SK-N-SH (cell line): ENCODE results near the gene SLC17A3. TPM values are rescaled to one million over a fixed set of nuclear protein-coding genes. Genes with fewer than 3 reads are reported as not detected.

ENCODE experiments used
- CTCF ChIA-PET: fragments of 300-600, 350-600 bp; formaldehyde crosslinking; extraction: SDS; loops from one replicate; lab custom pipeline; 2021; lab: Yijun Ruan, JAX
- POLR2A ChIA-PET: fragments of 350-600 bp; sonication (Branson Sonifier 250); formaldehyde crosslinking; extraction: SDS; loops from one replicate; lab custom pipeline; 2020; ENCODE audit warnings: antibody characterized with exemption, inconsistent platforms; lab: Yijun Ruan, JAX
- DNase-seq: peaks from one replicate; pipeline ENCODE4 v3.0.0; 2012
- H2AFZ ChIP-seq: fragments of 200-600 bp; sonication (generic); 2 replicates; pipeline ENCODE4 v1.8.1; 2016; ENCODE audit warnings: antibody characterized with exemption, mild to moderate bottlenecking, low read depth
- H3F3A ChIP-seq: fragments of 200-600 bp; sonication (generic); replicated peaks from 2 replicates; pipeline ENCODE3; 2016; ENCODE audit warnings: antibody characterized with exemption, mild to moderate bottlenecking; ENCODE audit not compliant: insufficient read depth
- H3K27ac ChIP-seq, 2 experiments: fragments of 200-500 bp in 1 of 2; fragments of 200-600 bp in 1 of 2; sonication (Bioruptor generic) in 1 of 2; sonication (generic), shearing (Covaris generic) in 1 of 2; 2 replicates each; pipeline versions ENCODE4 v1.5.1 to v1.6.1; 2014 to 2016; ENCODE audit warnings: low read depth in 2 of 2, inconsistent platforms in 1 of 2, low read length in 1 of 2, mild to moderate bottlenecking in 1 of 2, mixed read lengths in 1 of 2
- H3K27me3 ChIP-seq: fragments of 200-600 bp; sonication (generic), shearing (Covaris generic); 2 replicates; pipeline ENCODE4 v1.6.1; 2016; ENCODE audit warnings: mixed run types; ENCODE audit not compliant: insufficient read depth
- H3K36me3 ChIP-seq, 2 experiments: fragments of 200-500 bp in 1 of 2; fragments of 200-600 bp in 1 of 2; sonication (Bioruptor generic) in 1 of 2; sonication (generic) in 1 of 2; replicated peaks in 1 of 2; 2 replicates each; pipeline versions ENCODE3 to v1.5.1; 2014 to 2016; ENCODE audit warnings: low read length in 1 of 2, mild to moderate bottlenecking in 1 of 2; ENCODE audit not compliant: insufficient read depth in 2 of 2, control insufficient read depth in 1 of 2
- H3K4me1 ChIP-seq, 2 experiments: fragments of 200-500 bp in 1 of 2; fragments of 200-600 bp in 1 of 2; sonication (Bioruptor generic) in 1 of 2; sonication (generic), shearing (Covaris generic) in 1 of 2; 2 replicates each; pipeline versions ENCODE4 v1.5.1 to v1.6.1; 2014 to 2016; ENCODE audit warnings: low read depth in 1 of 2, low read length in 1 of 2, mixed run types in 1 of 2; ENCODE audit not compliant: insufficient read depth in 2 of 2, control insufficient read depth in 1 of 2
- H3K4me2 ChIP-seq: fragments of 200-600 bp; sonication (generic), shearing (Covaris generic); 2 replicates; pipeline ENCODE4 v1.6.1; 2017; ENCODE audit warnings: mixed run types
- H3K4me3 ChIP-seq, 2 experiments: fragments of 200-500 bp in 1 of 2; fragments of 200-600 bp in 1 of 2; sonication (Bioruptor generic) in 1 of 2; sonication (generic), shearing (Covaris generic) in 1 of 2; 2 replicates each; pipeline versions ENCODE4 v1.5.1 to v1.8.1; 2014 to 2016; ENCODE audit warnings: low read depth in 2 of 2, inconsistent platforms in 1 of 2, low read length in 1 of 2, mild to moderate bottlenecking in 1 of 2, mixed read lengths in 1 of 2, moderate library complexity in 1 of 2
- H3K79me2 ChIP-seq: fragments of 200-600 bp; sonication (generic); 2 replicates; pipeline ENCODE4 v1.8.1; 2017; ENCODE audit warnings: mild to moderate bottlenecking; ENCODE audit not compliant: insufficient read depth
- H3K9ac ChIP-seq: fragments of 200-600 bp; sonication (generic); 2 replicates; pipeline ENCODE4 v1.6.1; 2017; ENCODE audit warnings: mixed run types
- H3K9me2 ChIP-seq: fragments of 200-600 bp; sonication (generic); 2 replicates; pipeline ENCODE4 v1.6.1; 2017; ENCODE audit warnings: mixed run types
- H3K9me3 ChIP-seq: fragments of 200-600 bp; sonication (generic); 2 replicates; pipeline ENCODE4 v1.6.1; 2017; ENCODE audit warnings: mixed run types, mild to moderate bottlenecking, moderate library complexity
- H4K20me1 ChIP-seq: fragments of 200-600 bp; sonication (generic); 2 replicates; pipeline ENCODE4 v1.6.1; 2017; ENCODE audit warnings: mild to moderate bottlenecking, mixed run types; ENCODE audit not compliant: insufficient read depth
- CHD2 ChIP-seq: fragments of 150-350 bp; IDR thresholded peaks from 2 replicates; pipeline ENCODE4 v1.6.1; 2018; ENCODE audit warnings: low read length; ENCODE audit not compliant: partially characterized antibody
- EP300 ChIP-seq, 2 experiments: IDR thresholded peaks; 2 replicates each; pipeline versions ENCODE4 v1.4.0 to v1.6.1; 2012; ENCODE audit warnings: borderline replicate concordance in 1 of 2, low read depth in 1 of 2, low read length in 1 of 2
- FOXJ3 ChIP-seq: sonication (generic); formaldehyde crosslinking; IDR thresholded peaks from 2 replicates; pipeline ENCODE4 v1.5.1; 2020; ENCODE audit warnings: mild to moderate bottlenecking, missing genetic modification reagents
- GABPA ChIP-seq: IDR thresholded peaks from 2 replicates; pipeline ENCODE4 v1.4.0; 2012; ENCODE audit warnings: low read depth, mild to moderate bottlenecking
- NFIC ChIP-seq: IDR thresholded peaks from 2 replicates; pipeline ENCODE4 v1.4.0; 2012; ENCODE audit warnings: borderline replicate concordance
- NRF1 ChIP-seq: IDR thresholded peaks from 2 replicates; pipeline ENCODE4 v1.6.1; 2012; ENCODE audit warnings: low read depth, mild to moderate bottlenecking, low read length
- RAD21 ChIP-seq: IDR thresholded peaks from 2 replicates; pipeline ENCODE4 v1.6.1; 2012; ENCODE audit warnings: mild to moderate bottlenecking, low read length
- RCOR1 ChIP-seq: fragments of 150-350 bp; IDR thresholded peaks from 2 replicates; pipeline ENCODE4 v1.6.1; 2017; ENCODE audit warnings: antibody characterized with exemption, low read length
- RXRA ChIP-seq: IDR thresholded peaks from 2 replicates; pipeline ENCODE4 v1.4.0; 2012; ENCODE audit warnings: low read depth, mild to moderate bottlenecking, borderline replicate concordance
- USF1 ChIP-seq: IDR thresholded peaks from 2 replicates; pipeline ENCODE4 v1.4.0; 2012; ENCODE audit warnings: low read depth, borderline replicate concordance
- ZBTB33 ChIP-seq: IDR thresholded peaks from 2 replicates; pipeline ENCODE4 v1.4.0; 2012; ENCODE audit warnings: low read depth, borderline replicate concordance
- WGBS: methylation state at CpG from one replicate; pipeline ENCODE4 v1.1.6; 2017; ENCODE audit warnings: low lambda C conversion rate; 5-methylcytosine and 5-hydroxymethylcytosine counted together
- polyA plus RNA-seq, 3 experiments: library from polyadenylated mRNA; depleted of rRNA; stranded (reverse); fragments of >200 nt; gene quantifications; 2 replicates each; pipeline ENCODE4 v1.2.3, GENCODE V29; 2012

Gene SLC17A3
- polyA plus RNA-seq, 1 of the 3 experiments (the other 2 are of a cell fraction), result not detected

- no peak for TF ChIP-seq FOXJ3 (CRISPR knock-in tag)
- no peak for TF ChIP-seq EP300 (IDR thresholded peaks at IDR 0.05; ENCODE audit: borderline replicate concordance in 1 of 2, low read depth in 1 of 2, low read length in 1 of 2)
- no peak for TF ChIP-seq RXRA
- POLR2A ChIA-PET, result no interaction called here
- H3K9me2 ChIP-seq, result no peaks in the 10 kb centered on the region
- CTCF ChIA-PET, result interaction anchor here (2.4 kb wide), 1 partner anchor 156 kb away, joined by 5 read pairs; no protein-coding TSS in a partner anchor
- no peaks in the 10 kb centered on the region for H3K79me2 ChIP-seq
- no peaks in the 10 kb centered on the region for H3K36me3 ChIP-seq
- H4K20me1 ChIP-seq, result no peaks in the 10 kb centered on the region
- H3K27me3 ChIP-seq, result no peaks in the 10 kb centered on the region
- H3K4me2 ChIP-seq, result no peak overlapping the region
- no peak for DNase-seq
- H2AFZ ChIP-seq, result no peak overlapping the region
- H3K4me1 ChIP-seq, result no peaks in the 10 kb centered on the region
- H3F3A ChIP-seq, result no peaks in the 10 kb centered on the region
- H3K9ac ChIP-seq, result no peak overlapping the region
- no peak overlapping the region for H3K27ac ChIP-seq
- H3K9me3 ChIP-seq, result no peaks in the 10 kb centered on the region
- H3K4me3 ChIP-seq, result no peak overlapping the region
- WGBS, result 50% methylated on average over 3 of the region's 3 CpGs
Measured at GRCh38 chr6:25875926-25876602, 2.0 kb upstream of the SLC17A3 start.

- ChIA-PET POLR2A (no interaction called here), CTCF (interaction anchor here (2.4 kb wide), 1 partner anchor 155 kb away, joined by 5 read pairs; no protein-coding TSS in a partner anchor)
- Histone ChIP-seq H3K9ac (no peak overlapping the region), H3K9me3 (no peaks in the 10 kb centered on the region), H3K4me1 (no peaks in the 10 kb centered on the region), H4K20me1 (no peaks in the 10 kb centered on the region), H3K4me2 (no peak overlapping the region), H3K9me2 (no peaks in the 10 kb centered on the region), H3K27me3 (no peaks in the 10 kb centered on the region), H3K79me2 (no peaks in the 10 kb centered on the region), H2AFZ (no peak overlapping the region), H3F3A (no peaks in the 10 kb centered on the region), H3K36me3 (no peaks in the 10 kb centered on the region), H3K27ac (no peak overlapping the region)
- WGBS, result 33% methylated on average over 3 of the region's 3 CpGs
- no peak for DNase-seq
- TF ChIP-seq FOXJ3 (CRISPR knock-in tag) (no peak), GABPA (no peak), RAD21 (no peak), RCOR1 (no peak), CHD2 (no peak), ZBTB33 (no peak), NRF1 (no peak), NFIC (no peak), USF1 (no peak)
- TF ChIP-seq, all 33 proteins: peak for 0
- H3K4me3 ChIP-seq, result no peak overlapping the region
Measured at GRCh38 chr6:25875563-25875905, 1.5 kb upstream of the SLC17A3 start.
